Measurements from ENCODE around the gene DNM3.
A peak's percentile ranks its signal among the peaks of the same experiment; 100 is the strongest.

DNM3 gene

DNA sequence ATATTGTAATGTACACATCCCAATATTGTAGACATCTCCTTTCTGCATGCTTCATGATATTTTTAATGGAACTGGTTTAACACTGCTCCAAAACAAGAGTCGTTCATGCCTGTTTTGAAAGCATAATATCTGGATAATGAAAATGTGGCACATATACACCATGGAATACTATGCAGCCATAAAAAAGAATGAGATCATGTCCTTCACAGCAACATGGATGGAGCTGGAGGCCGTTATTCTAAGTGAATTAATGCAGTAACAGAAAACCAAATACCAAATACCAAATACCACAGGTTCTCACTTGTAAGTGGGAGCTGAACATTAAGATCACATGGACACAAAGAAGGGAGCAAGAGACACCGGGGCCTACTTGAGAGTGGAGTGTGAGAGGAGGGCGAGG lies 487.0 kb downstream of the DNM3 start:
- no peak for DNase-seq (ENCODE audit: low read depth)

DNA sequence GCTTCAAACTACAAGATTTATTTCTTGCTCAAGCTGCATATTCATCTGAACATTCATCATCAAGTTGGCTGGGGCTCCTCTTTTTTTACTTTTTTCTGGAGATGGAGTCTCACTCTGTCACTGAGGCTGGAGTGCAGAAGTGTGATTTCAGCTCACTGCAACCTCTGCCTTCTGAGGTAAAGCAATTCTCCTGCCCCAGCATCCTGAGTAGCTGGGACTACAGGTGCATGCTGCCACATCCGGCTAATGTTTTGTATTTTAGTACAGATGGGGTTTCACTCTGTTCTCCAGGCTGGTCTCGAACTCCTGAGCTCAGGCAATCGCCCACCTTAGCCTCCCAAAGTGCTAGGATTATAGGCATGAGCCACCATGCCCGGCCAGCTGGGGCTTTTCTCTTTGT lies 490.9 kb downstream of the DNM3 start:
- DNase-seq (ENCODE audit: low read depth), result no peak

DNA sequence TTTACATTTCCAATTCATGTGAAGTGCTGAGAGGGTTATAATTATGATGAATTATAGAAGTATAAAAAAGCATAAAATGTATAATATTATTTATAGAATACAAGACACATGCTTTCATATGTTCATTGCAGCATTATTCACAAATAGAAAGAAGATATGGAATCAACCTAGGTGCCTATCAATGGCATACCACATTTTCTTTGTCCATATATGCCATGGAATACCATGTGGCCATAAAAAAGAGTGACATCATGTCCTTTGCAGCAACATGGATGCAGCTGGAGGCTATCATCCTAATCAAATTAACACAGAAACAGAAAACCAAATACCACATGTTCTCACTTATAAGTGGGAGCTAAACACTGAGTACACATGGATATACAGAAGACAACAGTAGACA lies 494.1 kb downstream of the DNM3 start:
- DNase-seq (ENCODE audit: low read depth), result no peak

DNA sequence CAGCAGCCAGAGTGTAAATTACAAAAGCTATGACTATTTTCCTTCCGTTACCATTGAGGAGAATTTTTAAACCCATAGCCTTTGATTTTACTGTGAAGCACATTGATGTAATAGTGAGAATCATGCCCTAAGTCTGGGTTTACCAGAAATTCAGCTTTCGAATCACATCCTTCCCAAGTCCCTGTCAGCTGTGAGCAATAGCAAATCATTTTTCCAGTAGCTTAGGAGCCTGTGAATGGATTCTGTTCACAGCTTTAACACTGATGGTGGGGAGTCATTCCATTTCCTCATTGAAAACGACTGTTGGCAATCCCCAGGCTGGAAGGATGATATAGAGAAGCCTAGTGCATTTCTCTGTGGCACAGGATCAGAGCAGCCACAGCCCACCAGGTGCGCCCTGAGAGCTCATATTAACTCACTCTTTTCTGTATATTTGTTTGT lies 497.0 kb downstream of the DNM3 start:
- peak; percentile 12 for DNase-seq (ENCODE audit: low read depth)

DNA sequence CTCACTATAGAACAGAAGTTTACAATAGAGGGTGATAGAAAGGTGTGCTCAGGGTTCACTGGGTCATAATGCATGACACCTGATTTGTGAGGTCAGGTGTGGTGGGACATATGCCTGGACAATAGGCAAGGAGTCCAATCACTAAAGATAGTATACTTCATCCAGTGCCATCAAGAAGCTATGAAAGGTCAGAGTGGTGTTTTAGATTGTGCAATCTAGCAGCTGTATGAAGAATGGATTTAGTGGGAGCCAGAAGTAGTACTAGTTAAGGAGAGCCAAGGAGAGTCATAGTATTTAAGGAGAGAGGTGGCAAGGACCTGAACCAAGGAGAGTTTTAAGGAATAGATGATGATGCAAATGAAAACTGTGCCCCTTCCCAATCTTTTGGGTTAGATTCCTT lies 498.5 kb downstream of the DNM3 start:
- no peak for DNase-seq (ENCODE audit: low read depth)

DNA sequence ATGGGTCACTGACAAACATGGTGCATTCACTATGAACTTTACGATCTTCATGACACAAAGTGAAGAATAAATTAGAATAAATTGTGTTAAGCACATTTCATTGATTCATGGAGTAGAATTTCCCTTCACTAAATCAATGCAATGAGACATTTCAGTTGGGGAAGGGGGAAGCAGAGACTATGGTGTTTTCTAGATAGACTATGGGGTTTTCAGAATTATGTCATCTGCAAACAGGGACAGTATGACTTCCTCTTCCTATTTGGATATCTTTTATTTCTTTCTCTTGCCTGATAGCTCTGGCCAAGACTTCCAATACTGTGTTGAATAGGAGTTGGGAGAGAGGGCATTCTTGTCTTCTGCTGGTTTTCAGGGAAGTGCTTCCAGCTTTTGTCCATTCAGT lies 499.2 kb downstream of the DNM3 start:
- DNase-seq (ENCODE audit: low read depth), result no peak

DNA sequence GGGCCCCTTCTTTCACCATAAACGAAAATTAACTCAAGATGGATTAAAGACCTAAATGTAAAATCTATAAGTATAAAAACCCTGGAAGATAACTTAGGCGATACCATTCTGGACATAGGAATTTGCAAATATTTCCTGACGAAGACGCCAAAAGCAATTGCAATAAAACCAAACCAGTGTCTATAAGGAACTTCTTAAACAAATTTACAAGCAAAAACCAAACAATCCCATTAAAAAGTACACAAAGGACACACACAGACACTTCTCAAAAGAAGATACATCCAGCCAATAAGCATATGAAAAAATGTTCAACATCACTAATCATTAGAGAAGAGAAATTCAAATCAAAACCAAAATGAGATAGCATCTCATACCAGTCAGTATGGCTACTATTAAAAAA lies 500.4 kb downstream of the DNM3 start:
- no peak for DNase-seq (ENCODE audit: low read depth)

DNA sequence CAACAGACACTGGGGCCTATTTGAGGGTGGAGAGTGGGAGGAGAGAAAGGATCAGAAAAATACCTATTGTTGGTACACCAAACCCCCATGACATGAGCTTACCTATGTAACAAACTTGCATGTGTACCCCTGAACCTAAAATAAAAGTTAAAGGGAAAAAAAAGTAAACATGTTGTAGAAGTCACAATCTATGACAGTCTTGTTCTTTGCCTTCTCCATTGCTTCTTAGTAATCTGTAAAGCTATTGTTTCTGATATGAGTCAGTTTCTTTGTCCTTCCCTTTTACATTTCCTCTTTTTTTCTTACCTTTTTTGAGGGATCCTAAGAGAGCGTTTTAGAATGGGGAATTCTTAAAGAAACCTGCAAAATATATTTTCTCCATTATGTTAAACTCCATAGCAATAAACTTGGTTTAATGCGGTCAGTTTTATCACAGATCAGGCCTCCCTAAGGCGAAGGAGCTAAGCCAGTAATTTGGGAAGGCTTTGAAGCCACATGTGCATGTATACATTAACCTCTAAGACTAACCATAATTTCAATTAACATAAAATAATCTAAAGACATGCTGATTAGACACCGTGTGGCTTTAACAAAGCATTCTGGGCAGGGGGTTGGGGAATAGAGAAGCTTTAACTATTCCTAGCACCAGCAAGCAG lies 501.4 kb downstream of the DNM3 start:
- DNase-seq (ENCODE audit: low read depth), result no peak

DNA sequence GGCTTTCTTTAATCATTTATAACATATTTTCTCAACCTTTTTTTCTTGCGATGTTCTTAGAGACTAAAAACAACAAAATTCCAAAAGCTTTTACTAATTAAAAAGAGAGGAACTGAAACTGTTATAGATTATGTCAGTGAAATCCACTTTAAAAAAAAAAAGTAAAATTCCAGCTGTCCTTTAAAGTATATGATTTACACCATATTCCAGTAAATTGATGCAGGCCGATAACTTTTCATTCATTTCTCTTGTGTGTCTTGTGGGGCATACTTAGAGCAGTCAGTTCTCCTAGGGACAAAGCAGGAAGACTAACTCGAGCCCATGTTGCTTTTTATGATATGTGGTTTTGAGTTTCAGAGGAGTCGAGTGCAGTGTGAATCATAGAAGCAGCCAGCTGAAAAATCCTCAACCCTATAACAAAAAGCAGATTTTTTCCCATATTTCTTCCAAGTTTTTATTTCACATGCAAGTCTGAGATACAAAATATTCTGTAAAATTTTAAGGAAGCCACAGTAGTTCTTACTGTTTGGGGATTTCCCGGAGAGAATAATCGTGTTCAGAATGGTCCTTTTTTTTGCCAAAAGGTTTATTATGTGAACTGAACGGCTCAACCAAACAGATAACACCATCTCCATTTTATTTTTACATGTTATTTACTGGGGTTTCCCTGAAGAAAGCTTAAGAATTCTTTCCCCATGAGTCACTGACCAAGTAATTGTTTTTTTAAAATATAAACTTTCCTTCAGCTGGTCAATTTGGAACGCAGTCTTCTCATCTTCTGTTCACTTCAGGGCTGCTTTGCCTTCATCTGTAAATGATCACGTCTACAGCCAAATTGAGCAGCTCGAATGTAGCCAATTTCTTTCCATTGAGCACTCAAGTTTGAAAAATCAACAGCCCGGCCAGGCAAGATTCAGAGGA lies 502.2 kb downstream of the DNM3 start:
- DNase-seq (ENCODE audit: low read depth), result no peak

DNA sequence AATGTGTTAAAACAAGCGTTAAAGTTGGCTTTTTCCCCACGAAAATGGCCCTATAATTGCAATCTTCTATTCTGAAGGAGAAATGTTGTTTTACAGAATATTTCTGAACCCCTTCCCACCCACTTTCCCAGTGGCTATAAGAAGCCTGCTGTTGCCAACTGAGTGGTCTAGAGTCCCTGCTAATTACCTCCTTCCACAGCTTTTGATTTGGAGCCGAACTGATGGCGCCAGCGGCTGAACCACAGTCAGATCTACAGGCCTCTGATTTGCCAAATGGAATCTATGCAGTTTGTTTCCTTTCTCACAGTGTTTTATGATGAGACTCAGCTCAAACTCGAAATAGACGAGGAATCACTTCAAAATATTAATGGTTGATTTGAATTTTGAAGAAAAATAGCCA lies 503.1 kb downstream of the DNM3 start:
- DNase-seq (ENCODE audit: low read depth), result no peak

DNA sequence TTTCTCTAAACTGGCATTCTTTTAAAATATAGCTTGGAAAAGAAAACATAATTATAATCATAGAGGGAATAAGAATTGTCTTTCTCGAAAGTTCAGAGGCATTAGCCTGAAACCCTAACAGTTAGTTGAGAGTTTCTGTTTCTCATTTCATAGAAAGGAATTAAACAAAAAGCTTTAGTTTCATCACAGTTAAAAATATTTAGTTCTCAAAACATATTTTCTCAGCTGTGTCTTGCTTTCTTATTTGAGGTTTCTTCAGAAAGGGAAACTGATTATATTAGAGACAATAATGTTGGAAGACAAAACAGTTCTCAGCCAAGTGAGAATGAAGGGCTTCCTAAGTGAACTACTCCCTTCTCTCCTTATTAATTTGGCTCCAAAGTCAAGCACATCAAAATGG lies 503.8 kb downstream of the DNM3 start:
- no peak for DNase-seq (ENCODE audit: low read depth)

DNA sequence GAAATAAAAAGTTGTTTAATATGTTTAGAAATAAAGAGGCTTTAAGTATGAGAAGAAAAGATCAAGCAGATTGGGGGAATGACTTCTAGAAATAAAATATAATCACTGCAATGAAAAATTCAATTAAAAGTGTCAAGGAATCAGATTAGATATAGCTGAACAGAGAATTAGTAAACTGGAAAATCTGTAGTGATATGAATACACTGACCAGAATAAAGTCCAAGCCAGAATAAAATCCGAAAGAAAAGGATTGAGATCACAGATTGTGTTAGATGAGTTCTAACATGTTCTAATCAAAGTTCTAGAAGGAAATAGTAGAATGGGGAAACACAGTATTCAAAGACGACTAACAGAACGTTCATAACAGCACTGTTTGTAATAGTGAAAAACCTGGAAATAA lies 506.1 kb downstream of the DNM3 start:
- no peak for DNase-seq (ENCODE audit: low read depth)

DNA sequence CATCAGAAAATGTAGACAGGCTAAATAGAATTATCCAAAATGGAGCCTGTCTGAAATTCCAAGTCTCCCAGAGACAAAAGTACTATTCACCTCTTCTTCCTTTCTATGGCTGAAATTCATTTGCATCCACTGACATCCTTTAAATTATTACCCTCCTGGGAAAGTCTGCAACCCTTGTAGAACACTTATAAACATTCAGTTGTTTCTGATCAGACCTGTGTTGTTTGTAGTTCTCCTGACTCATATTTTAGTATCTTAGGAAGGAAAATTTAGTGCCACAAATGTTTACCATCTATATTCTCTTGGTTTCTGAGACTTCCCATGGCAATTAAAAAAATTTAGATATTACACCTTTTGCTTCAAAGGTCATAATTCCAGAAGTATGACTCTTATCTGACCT lies 509.6 kb downstream of the DNM3 start:
- DNase-seq (ENCODE audit: low read depth), result no peak

DNA sequence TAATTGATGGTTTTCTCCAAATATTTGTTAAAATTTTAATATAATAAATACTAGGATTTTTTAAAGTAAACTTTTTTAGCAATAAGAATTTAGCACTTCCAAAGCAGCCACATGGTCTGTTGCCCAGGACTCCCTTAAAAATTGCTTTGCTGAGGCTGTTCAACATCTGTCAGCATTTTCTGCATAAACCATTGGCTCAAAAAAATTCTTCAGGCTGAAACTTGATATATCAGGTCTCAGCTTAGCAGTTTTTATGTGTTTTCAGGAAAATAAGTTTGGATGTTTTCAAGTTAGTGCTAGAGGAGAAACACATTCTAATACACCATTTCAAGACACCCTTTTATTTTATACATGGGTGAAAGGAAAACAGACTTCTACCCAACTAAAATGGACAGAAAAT lies 510.0 kb downstream of the DNM3 start:
- no peak for DNase-seq (ENCODE audit: low read depth)

DNA sequence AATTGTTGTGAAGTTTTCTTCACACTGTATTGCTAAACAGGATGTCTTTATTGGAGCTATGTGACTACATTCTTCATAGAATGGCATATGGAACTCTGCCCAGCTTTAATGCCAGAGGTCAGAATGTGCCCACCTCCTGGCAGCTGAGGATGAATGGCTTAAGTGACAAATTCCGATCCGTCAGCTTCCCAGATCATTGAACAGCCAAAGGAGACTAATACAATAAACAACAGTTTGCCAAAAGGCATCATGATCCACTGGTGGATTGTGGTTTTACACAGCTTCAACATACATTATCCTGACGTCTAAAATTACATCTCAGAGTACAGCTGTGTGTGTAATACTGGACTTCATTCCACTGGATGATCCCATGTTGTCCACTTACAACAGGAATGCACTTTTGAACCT lies 510.5 kb downstream of the DNM3 start:
- DNase-seq (ENCODE audit: low read depth), result no peak

DNA sequence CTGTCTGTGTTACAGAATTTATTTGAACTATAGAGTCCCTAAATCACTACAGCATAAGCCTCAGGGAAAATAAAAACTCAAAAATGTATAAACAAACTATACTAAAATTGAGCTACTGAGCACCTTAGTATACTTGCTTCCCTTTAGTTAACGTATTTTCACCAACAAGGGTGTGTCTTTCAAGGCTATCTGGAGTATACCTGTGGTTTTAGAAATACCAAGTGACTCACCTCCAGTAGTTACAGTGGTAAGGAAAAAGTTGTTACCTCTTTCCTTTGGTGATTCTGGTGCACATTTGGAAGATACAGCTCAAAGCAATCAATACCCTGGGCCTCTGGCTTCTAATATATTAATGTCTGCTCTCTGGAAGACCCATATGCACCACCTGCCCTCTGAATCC lies 511.1 kb downstream of the DNM3 start:
- no peak for DNase-seq (ENCODE audit: low read depth)

DNA sequence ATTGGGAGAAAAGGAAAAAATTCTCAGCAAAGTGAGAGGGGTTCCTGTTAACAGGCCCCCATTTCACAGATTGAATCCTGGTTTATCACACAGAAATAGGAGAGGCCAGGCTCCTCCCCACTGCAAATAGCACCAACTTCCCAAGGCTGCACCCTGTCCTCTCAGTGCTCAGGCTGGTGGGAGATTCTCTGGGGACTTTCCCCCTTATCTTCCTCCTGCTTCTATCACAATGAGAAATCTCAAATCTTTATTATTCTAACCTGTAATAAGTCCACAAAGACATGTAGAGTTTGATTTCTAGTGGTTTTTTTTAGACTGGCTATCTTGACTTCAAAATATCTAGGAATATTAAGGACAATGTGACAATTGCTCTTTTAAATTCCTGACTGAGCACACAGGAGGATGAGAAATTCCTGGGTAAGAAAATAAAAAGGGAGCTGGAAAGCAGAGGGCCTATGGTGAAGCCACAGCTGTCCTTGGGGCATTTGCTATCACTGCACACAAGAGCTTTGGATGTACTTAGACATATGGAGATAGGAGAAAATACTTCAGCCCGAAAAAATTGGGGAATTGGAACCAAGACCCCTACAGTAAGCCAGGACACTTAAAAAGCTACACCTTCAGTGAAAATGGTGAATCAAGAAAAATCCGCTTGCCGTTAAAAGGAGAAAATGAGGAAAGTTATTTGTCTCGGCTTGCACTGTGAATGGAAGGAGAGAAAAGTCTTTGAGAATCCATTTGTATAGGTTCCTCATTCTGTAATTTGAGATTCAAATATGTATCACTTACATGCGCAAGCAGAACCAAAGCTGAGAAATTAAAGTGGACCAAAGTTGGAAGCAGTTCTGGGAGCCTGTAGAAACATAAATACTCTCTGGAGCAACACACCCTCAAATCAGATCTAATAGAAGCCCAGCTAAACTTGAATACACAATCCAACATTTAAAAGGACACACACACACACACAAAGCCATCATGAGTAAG lies 513.3 kb downstream of the DNM3 start:
- no peak for DNase-seq (ENCODE audit: low read depth)

DNA sequence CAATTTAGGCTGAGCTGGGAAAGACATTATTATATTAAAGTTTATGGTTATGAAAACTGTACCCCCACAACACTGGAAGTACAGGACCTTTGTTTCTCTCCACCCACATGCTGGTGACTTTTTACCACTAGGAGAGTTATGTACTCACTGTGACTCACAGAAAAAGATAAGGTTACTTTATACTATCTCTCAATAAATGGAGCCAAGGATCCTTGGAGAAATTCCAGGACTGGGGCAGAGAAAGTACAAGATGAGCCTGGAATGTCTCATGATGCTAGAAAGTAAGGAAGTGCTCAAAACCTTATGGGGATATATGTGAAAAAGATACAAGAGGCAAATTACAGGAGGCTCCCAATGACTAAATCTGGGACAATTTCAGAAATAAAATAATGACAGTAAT lies 515.3 kb downstream of the DNM3 start:
- no peak for DNase-seq (ENCODE audit: low read depth)

DNA sequence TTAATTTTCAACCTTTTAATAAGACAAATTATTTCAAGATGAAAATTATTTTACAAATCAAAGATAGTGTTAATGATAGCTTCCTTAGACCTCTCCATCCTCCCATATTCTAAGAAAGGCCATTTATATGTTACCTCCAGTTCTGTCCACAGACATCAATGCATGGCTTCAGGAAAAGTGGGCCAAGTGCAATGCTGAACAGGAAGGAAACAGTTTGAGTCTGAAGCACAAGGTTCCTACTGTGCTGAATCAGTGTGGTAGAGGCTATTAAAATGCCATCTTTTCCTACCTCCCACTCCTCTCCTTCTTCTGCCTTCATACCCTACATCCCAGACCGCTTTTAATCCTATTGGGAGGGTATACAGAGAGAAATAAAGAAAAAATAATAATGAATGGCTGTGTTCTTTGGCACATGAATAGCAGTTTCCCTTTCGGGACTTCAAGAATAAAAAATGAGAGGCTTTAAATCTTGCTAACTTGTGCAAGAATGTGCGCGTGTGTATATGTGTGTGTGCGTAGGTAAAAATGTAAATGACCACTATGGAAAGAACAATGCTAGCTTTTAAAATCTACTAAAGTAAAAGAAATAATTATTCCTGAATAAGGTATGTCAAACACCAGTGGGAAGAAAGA lies 516.6 kb downstream of the DNM3 start:
- DNase-seq (ENCODE audit: low read depth), result no peak

DNA sequence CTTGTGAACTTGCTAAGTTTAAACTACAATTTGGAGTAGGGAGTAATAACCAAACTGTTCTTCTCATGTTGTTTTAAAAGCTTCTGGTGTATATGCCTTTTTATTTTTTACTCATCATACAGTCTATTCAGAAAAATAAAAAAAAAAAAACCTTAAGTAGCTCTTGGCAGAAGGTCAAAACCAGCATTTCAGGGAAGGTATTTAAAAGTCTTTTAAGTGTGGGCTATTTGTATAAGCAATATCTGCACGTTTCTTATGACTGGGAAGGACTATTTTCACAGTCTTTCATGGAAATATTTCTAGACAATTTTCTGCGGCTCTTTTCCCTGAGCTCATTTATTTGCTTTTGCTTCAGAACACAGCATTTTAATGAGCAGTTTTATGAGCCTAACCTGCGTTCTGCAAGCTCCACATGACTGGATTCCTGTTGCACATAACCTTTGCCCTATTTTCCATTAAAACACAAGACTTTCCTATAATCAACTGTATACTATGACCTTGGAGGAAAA lies 518.2 kb downstream of the DNM3 start:
- DNase-seq (ENCODE audit: low read depth), result no peak

DNA sequence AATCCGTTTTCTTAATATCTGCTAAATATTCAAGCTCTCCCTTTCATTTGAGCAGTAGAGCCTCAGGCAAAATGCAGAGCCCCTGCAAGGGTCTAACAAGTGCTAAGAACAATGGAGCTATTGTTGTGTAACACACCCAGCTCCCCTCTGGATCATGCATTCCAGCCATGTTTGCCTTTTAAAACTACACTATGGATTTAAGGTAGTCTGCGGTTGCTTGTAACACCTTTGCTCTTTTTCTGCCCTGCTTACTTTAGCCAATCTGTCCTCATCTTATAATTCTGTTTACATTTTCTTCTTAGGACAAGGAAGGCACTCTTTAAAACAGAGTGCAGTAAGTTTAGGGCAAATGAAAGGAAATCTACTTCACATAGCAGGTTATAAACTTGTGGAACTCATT lies 519.2 kb downstream of the DNM3 start:
- no peak for DNase-seq (ENCODE audit: low read depth)

DNA sequence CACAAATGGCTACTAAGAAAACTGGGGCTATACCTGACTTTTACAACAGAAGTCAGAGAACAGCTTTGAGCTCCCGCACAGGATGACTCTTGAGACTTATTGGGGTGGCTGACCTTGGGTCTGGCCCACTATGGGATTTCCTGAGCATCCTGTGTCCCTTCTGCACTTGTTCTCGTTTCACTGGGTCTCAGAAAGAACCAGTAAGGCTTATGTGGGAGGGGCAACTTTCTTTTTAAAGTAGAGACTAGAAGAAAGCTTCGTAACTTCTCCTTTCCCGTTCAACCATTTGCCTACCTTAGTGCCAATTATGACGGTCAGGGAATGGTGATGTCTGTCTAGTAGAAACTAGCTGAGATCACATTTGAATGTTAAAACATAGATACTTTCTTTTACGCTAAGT lies 519.7 kb downstream of the DNM3 start:
- no peak for DNase-seq (ENCODE audit: low read depth)

Data from activated T-cell treated with anti-CD3 and anti-CD28 coated beads for 24 hours (primary cell).